ENCODE measurements around the gene NPAS3. TPM values are rescaled to one million over a fixed set of nuclear protein-coding genes. Genes with fewer than 3 reads are reported as not detected.

The NPAS3 gene
- total and polyA plus RNA-seq, 2 of the 13 experiments (the other 11 are each of a cell fraction or from before 2014, with no cell fraction given): not detected

DNA sequence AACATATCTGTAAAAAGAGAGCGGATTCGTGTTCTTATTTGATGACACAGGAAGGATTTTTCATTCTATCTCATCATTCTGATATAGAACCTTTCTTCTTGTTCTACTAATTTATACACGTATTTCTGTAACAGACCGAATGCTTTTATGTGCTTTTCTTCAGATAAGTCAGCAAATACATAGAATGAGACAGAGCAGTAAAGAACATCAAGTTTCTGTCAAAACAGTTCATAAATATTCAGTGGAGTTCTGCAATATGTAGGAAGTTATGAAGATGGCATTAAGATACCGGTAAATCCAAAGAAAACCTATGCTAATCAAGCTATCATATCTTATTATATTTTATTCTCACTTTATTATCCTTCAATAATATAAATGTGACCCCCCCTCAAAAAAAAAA, 731.6 kb downstream of the NPAS3 start (continued):
- TF ChIP-seq, protein P1, sequence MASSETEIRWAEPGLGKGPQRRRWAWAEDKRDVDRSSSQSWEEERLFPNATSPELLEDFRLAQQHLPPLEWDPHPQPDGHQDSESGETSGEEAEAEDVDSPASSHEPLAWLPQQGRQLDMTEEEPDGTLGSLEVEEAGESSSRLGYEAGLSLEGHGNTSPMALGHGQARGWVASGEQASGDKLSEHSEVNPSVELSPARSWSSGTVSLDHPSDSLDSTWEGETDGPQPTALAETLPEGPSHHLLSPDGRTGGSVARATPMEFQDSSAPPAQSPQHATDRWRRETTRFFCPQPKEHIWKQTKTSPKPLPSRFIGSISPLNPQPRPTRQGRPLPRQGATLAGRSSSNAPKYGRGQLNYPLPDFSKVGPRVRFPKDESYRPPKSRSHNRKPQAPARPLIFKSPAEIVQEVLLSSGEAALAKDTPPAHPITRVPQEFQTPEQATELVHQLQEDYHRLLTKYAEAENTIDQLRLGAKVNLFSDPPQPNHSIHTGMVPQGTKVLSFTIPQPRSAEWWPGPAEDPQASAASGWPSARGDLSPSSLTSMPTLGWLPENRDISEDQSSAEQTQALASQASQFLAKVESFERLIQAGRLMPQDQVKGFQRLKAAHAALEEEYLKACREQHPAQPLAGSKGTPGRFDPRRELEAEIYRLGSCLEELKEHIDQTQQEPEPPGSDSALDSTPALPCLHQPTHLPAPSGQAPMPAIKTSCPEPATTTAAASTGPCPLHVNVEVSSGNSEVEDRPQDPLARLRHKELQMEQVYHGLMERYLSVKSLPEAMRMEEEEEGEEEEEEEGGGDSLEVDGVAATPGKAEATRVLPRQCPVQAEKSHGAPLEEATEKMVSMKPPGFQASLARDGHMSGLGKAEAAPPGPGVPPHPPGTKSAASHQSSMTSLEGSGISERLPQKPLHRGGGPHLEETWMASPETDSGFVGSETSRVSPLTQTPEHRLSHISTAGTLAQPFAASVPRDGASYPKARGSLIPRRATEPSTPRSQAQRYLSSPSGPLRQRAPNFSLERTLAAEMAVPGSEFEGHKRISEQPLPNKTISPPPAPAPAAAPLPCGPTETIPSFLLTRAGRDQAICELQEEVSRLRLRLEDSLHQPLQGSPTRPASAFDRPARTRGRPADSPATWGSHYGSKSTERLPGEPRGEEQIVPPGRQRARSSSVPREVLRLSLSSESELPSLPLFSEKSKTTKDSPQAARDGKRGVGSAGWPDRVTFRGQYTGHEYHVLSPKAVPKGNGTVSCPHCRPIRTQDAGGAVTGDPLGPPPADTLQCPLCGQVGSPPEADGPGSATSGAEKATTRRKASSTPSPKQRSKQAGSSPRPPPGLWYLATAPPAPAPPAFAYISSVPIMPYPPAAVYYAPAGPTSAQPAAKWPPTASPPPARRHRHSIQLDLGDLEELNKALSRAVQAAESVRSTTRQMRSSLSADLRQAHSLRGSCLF (CRISPR knock-in tag; IDR thresholded peaks at IDR 0.05; ENCODE audit: borderline replicate concordance): no peak
- TF ChIP-seq CAMTA2 (CRISPR knock-in tag; IDR thresholded peaks at IDR 0.05; ENCODE audit: borderline replicate concordance) (no peak), ARNTL (CRISPR knock-in tag; IDR thresholded peaks at IDR 0.05) (no peak), ZNF678 (CRISPR knock-in tag; IDR thresholded peaks at IDR 0.05) (no peak), ZNF792 (CRISPR knock-in tag; IDR thresholded peaks at IDR 0.05) (no peak)
- TF ChIP-seq, protein P2, sequence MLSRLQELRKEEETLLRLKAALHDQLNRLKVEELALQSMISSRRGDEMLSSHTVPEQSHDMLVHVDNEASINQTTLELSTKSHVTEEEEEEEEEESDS (CRISPR knock-in tag; IDR thresholded peaks at IDR 0.05; ENCODE audit: borderline replicate concordance): no peak

DNA sequence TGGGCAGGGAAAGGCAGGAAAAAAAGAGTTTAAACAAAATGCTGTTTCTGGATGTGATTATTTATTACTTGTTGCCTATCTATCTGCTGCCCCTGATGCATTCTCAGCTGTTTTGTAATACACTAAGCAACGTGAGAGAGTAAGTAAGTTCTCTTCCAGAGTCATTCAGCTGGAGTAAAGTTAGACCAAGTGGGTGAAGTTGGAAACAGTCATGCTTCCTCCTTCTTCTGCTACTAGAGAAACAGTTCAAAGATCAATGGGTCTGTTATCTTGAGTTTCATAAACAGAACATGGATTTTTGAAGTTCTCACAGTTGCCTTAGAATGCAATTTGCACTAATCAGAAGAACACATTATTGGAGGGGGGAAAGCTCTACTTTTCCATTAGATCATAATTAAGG, 732.9 kb downstream of the NPAS3 start:
- Histone ChIP-seq H3K4me2 (ENCODE audit: low read depth, low read length) (no peak overlapping the region), H3K27me3 (ENCODE audit: control insufficient read depth in 1 of 2, insufficient read depth in 2 of 2, low read length in 2 of 2) (no peaks in the 10 kb centered on the region), H3K9me3 (ENCODE audit: low read length) (no peaks in the 10 kb centered on the region), H3K27ac (ENCODE audit: extremely low read length, insufficient read depth, low read length) (no peak overlapping the region), H2AFZ (ENCODE audit: low read length) (no peak overlapping the region), H3K4me3 (replicated peaks in 1 of 3; ENCODE audit: insufficient read depth in 1 of 3, low read depth in 2 of 3, low read length in 3 of 3) (no peak overlapping the region), H3K4me1 (ENCODE audit: insufficient read depth, low read length) (no peaks in the 10 kb centered on the region), H3K36me3 (replicated peaks in 1 of 2; ENCODE audit: control insufficient read depth in 1 of 2, insufficient read depth in 2 of 2, low read length in 2 of 2) (no peaks in the 10 kb centered on the region), H3K9ac (ENCODE audit: insufficient read depth, low read depth, low read length) (no peak overlapping the region), H3K79me2 (ENCODE audit: insufficient read depth, low read length) (no peaks in the 10 kb centered on the region), H4K20me1 (ENCODE audit: insufficient read depth, low read length) (no peaks in the 10 kb centered on the region)
- intact Hi-C loops (cut with micrococcal nuclease; ENCODE audit: unreplicated experiment) (no loop called here), in situ Hi-C loops (cut with HindIII; ENCODE audit: extremely low pct_ligation_motif_present, low pct_unique_long_range_greater_than_20kb) (no loop called here)
- no peak for DNase-seq (ENCODE audit: low spot score)
- WGBS (ENCODE audit: low lambda C conversion rate): 0% methylated on average over 1 of the region's 1 CpG
- no peak for ATAC-seq
- FAIRE-seq: no peak
- ChIA-PET POLR2A (no interaction called here), CTCF (ENCODE audit: low intra/inter-chr PET ratio, low total read pairs) (no interaction called here)
- no TSS peak for BruUV-seq (replicated peaks)
- TF ChIP-seq, protein P3, sequence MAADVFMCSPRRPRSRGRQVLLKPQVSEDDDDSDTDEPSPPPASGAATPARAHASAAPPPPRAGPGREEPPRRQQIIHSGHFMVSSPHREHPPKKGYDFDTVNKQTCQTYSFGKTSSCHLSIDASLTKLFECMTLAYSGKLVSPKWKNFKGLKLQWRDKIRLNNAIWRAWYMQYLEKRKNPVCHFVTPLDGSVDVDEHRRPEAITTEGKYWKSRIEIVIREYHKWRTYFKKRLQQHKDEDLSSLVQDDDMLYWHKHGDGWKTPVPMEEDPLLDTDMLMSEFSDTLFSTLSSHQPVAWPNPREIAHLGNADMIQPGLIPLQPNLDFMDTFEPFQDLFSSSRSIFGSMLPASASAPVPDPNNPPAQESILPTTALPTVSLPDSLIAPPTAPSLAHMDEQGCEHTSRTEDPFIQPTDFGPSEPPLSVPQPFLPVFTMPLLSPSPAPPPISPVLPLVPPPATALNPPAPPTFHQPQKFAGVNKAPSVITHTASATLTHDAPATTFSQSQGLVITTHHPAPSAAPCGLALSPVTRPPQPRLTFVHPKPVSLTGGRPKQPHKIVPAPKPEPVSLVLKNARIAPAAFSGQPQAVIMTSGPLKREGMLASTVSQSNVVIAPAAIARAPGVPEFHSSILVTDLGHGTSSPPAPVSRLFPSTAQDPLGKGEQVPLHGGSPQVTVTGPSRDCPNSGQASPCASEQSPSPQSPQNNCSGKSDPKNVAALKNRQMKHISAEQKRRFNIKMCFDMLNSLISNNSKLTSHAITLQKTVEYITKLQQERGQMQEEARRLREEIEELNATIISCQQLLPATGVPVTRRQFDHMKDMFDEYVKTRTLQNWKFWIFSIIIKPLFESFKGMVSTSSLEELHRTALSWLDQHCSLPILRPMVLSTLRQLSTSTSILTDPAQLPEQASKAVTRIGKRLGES (CRISPR knock-in tag; IDR thresholded peaks at IDR 0.05; ENCODE audit: borderline replicate concordance): no peak
- no peak for TF ChIP-seq NR2C2 (CRISPR knock-in tag; IDR thresholded peaks at IDR 0.05; ENCODE audit: borderline replicate concordance)
- TF ChIP-seq ZNF737 (CRISPR knock-in tag; IDR thresholded peaks at IDR 0.05; ENCODE audit: borderline replicate concordance): no peak
- TF ChIP-seq, protein P4, sequence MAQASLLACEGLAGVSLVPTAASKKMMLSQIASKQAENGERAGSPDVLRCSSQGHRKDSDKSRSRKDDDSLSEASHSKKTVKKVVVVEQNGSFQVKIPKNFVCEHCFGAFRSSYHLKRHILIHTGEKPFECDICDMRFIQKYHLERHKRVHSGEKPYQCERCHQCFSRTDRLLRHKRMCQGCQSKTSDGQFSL (CRISPR knock-in tag; IDR thresholded peaks at IDR 0.05): no peak
- no peak for TF ChIP-seq HMG20A (CRISPR knock-in tag; IDR thresholded peaks at IDR 0.05; ENCODE audit: borderline replicate concordance)
- TF ChIP-seq, protein P5, sequence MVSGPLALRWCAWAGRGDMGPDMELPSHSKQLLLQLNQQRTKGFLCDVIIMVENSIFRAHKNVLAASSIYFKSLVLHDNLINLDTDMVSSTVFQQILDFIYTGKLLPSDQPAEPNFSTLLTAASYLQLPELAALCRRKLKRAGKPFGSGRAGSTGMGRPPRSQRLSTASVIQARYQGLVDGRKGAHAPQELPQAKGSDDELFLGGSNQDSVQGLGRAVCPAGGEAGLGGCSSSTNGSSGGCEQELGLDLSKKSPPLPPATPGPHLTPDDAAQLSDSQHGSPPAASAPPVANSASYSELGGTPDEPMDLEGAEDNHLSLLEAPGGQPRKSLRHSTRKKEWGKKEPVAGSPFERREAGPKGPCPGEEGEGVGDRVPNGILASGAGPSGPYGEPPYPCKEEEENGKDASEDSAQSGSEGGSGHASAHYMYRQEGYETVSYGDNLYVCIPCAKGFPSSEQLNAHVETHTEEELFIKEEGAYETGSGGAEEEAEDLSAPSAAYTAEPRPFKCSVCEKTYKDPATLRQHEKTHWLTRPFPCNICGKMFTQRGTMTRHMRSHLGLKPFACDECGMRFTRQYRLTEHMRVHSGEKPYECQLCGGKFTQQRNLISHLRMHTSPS (CRISPR knock-in tag; IDR thresholded peaks at IDR 0.05; ENCODE audit: low read depth): no peak
- TF ChIP-seq KDM5B (CRISPR knock-in tag; IDR thresholded peaks at IDR 0.05; ENCODE audit: borderline replicate concordance): no peak

All from HepG2 (cell line).